Left lung (tissue), 10 donors: ENCODE results near the gene SCAMP5. TPM values are rescaled to one million over a fixed set of nuclear protein-coding genes. Genes with fewer than 3 reads are reported as not detected.

Source experiments
- ATAC-seq: fragments of 200-7000 bp; cut with Tn5 transposase; one replicate; pipeline ENCODE4 v1.9.1; 2020; ENCODE audit warnings: moderate library complexity
- DNase-seq, 4 donors: peaks; one replicate each; pipeline ENCODE4 v3.0.0-alpha.2; 2013 to 2020
- H3K27ac ChIP-seq, 2 donors: fragments of 200-600 bp; sonication (generic) in 1 of 2; one replicate each; pipeline versions ENCODE4 v1.5.0 to v1.8.0; 2020 to 2021
- H3K27me3 ChIP-seq, 2 donors: fragments of 200-600 bp; sonication (generic) in 1 of 2; one replicate each; pipeline versions ENCODE4 v1.5.0 to v1.8.0; 2020 to 2021
- H3K36me3 ChIP-seq, 2 donors: fragments of 200-600 bp; sonication (generic) in 1 of 2; one replicate each; pipeline versions ENCODE4 v1.5.0 to v1.8.0; 2020 to 2021
- H3K4me1 ChIP-seq, 2 donors: fragments of 200-600 bp; one replicate each; pipeline ENCODE4 v1.8.0; 2021
- H3K4me3 ChIP-seq, 2 donors: fragments of 200-600 bp; sonication (generic) in 1 of 2; one replicate each; pipeline versions ENCODE4 v1.5.0 to v1.8.0; 2020 to 2021; ENCODE audit warnings: mild to moderate bottlenecking in 1 of 2
- H3K9me3 ChIP-seq, 2 donors: fragments of 200-600 bp; sonication (generic) in 1 of 2; one replicate each; pipeline versions ENCODE4 v1.5.0 to v1.8.0; 2020 to 2021
- intact Hi-C, 2 donors: fragments of 100-400 bp; cut with DNase I; formaldehyde crosslinking; loops; one replicate each; pipeline versions ENCODE4 v1.11.2 to v1.14.2; 2022
- polyA plus RNA-seq, 6 donors: library from polyadenylated mRNA; unstranded; fragments of 120-200 nt; gene quantifications; one replicate each; pipeline ENCODE4 v1.2.1, GENCODE V29; 2013; ENCODE audit not compliant: insufficient read length in 6 of 6
- total RNA-seq, 2 donors: library from RNA; stranded (reverse); fragmentation: NEBNext Ultra II Directional; extraction: Animal tissue kit (Norgen Biotek cat#: 25700); gene quantifications; one replicate each; pipeline ENCODE4 v1.2.1, GENCODE V29; 2021
- TF ChIP-seq, protein P1 (sequence below), 2 donors: fragments of 200-600 bp; sonication (generic) in 1 of 2; IDR thresholded peaks; one replicate each; pipeline versions ENCODE4 v1.5.0 to v1.8.0; 2021; ENCODE audit warnings: antibody characterized with exemption in 2 of 2
- donor health status: DM: no; HTN: yes; CAD: no.
- donor health status: DM: no; HTN: no; CAD: no.

The SCAMP5 gene
- total and polyA plus RNA-seq, 8 donors = 1.9 to 31.3 (median 13.8) TPM

DNA sequence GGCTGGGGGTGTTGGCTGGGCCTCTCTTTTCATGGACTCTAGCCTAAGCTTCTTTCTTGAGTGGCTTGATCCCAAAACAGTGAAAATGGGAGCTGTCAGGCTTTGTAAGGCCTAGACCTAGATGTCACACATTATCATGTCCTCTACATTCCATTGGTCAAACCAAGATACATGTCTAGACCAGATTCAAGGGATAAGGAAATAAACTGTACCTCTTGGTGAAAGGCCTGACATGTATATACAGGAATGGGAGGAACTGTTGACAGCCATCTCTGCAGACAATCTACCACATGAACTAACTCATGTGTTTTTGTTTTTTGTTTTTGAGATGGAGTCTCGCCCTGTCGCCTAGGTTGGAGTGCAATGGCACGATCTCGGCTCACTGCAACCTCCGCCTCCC, 27.7 kb upstream of the SCAMP5 start:
- no peaks in the 10 kb centered on the region for H3K27me3 ChIP-seq
- DNase-seq (no peak), ATAC-seq (no peak)
- H3K4me1 ChIP-seq = no peaks in the 10 kb centered on the region
- H3K27ac ChIP-seq = no peak overlapping the region
- TF ChIP-seq, protein P1, sequence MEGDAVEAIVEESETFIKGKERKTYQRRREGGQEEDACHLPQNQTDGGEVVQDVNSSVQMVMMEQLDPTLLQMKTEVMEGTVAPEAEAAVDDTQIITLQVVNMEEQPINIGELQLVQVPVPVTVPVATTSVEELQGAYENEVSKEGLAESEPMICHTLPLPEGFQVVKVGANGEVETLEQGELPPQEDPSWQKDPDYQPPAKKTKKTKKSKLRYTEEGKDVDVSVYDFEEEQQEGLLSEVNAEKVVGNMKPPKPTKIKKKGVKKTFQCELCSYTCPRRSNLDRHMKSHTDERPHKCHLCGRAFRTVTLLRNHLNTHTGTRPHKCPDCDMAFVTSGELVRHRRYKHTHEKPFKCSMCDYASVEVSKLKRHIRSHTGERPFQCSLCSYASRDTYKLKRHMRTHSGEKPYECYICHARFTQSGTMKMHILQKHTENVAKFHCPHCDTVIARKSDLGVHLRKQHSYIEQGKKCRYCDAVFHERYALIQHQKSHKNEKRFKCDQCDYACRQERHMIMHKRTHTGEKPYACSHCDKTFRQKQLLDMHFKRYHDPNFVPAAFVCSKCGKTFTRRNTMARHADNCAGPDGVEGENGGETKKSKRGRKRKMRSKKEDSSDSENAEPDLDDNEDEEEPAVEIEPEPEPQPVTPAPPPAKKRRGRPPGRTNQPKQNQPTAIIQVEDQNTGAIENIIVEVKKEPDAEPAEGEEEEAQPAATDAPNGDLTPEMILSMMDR (IDR thresholded peaks at IDR 0.05) = no peak
- H3K4me3 ChIP-seq = no peak overlapping the region
- H3K9me3 ChIP-seq = no peaks in the 10 kb centered on the region
- intact Hi-C loops = no loop called here
- H3K36me3 ChIP-seq = no peaks in the 10 kb centered on the region

DNA sequence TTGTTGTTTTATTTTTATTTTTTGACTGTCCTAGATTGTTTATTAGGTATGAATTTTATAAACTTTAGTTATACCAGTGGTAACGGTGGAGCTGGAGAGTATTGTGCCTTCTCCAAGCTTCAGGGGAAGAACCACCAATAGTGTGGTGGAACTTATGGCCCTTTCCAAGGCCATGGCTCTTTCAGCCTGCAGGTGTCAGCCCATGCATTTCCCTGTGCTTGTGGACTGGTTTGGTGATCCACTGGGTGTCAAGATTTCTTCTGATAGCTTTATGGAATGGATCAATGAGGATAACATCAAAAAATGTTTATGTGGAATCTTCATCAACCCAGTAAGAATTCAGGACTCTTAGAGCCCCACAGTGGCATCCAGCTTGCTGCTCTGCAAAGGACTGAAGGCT, 19.2 kb upstream of the SCAMP5 start:
- H3K4me1 ChIP-seq = no peaks in the 10 kb centered on the region
- no peaks in the 10 kb centered on the region for H3K9me3 ChIP-seq
- H3K4me3 ChIP-seq = no peak overlapping the region
- H3K27ac ChIP-seq = no peak overlapping the region
- DNase-seq (no peak), ATAC-seq (no peak)
- intact Hi-C loops = no loop called here
- TF ChIP-seq, protein P1 (IDR thresholded peaks at IDR 0.05) = no peak
- no peaks in the 10 kb centered on the region for H3K36me3 ChIP-seq
- no peaks in the 10 kb centered on the region for H3K27me3 ChIP-seq

DNA sequence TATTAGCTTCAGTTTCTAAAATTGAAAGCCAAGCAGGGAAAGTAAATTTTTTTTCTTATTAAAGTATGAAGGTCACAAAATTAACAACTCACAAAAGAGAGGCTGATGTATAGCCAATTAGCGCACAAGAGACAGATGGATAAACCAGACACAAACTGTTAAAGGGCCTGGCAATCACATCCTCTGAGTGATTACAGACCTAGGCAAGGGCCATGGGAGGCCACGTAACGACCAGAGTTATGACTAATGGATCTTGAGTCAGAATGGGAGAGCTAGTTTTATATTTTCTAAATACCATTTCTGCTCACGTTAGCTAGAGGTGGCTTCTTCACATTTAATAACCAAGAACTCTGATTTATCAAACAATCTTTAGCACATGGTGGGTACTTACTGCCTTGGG, 17.8 kb upstream of the SCAMP5 start:
- ATAC-seq = no peak
- Histone ChIP-seq H3K27me3 (no peaks in the 10 kb centered on the region), H3K4me3 (no peak overlapping the region), H3K9me3 (no peaks in the 10 kb centered on the region), H3K4me1 (no peaks in the 10 kb centered on the region), H3K36me3 (no peaks in the 10 kb centered on the region), H3K27ac (no peak overlapping the region)
- intact Hi-C loops = no loop called here
- DNase-seq = no peak
- TF ChIP-seq, protein P1 (IDR thresholded peaks at IDR 0.05) = no peak

DNA sequence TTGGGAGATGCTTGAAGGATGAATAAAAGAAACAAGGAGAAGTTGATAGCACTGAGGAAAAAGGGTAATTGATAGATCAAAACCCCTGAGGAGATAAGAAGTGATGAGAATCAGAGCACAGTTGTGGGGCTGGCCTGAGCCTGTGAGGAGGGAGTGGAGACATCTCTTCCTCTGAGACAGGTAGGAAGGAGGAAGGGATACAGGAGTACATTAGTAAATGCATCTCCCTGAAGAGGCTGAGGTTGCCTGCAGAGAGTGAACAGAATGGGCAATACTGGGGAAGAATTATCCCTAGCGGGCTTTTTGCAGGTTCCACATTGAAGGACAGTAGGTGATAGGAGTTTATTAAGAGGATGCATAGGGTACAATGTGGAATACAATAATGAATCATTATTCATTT, 17.3 kb upstream of the SCAMP5 start:
- H3K27ac ChIP-seq = no peak overlapping the region
- TF ChIP-seq, protein P1 (IDR thresholded peaks at IDR 0.05) = no peak
- H3K4me1 ChIP-seq = no peaks in the 10 kb centered on the region
- no peaks in the 10 kb centered on the region for H3K9me3 ChIP-seq
- intact Hi-C loops = no loop called here
- ATAC-seq = no peak
- no peak for DNase-seq
- H3K27me3 ChIP-seq = no peaks in the 10 kb centered on the region
- no peak overlapping the region for H3K4me3 ChIP-seq
- no peaks in the 10 kb centered on the region for H3K36me3 ChIP-seq

DNA sequence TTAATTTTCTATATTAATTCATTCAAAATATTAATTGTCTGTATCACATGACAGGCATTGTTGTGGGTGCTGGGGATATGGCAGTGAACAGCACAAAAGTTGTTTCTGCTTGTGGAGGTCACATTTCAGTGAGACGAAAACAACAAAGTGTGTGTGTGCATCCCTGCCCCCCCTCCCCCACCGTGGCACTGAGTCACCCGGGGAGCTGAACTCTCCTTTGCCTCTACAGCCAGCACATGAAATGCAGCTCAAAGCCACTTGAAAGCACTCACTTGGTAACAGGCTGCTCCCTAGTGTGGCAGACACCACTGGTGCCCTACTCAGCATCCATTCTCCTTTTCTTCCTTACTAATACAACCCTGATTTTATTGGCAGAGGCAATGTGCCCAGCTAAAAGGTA, 16.9 kb upstream of the SCAMP5 start:
- H3K36me3 ChIP-seq = no peaks in the 10 kb centered on the region
- no peaks in the 10 kb centered on the region for H3K9me3 ChIP-seq
- ATAC-seq (peak; percentile 93), DNase-seq (no peak)
- no peak overlapping the region for H3K4me3 ChIP-seq
- no peaks in the 10 kb centered on the region for H3K4me1 ChIP-seq
- TF ChIP-seq, protein P1 (IDR thresholded peaks at IDR 0.05) = no peak
- intact Hi-C loops = no loop called here
- no peaks in the 10 kb centered on the region for H3K27me3 ChIP-seq
- no peak overlapping the region for H3K27ac ChIP-seq
